Parathyroid adenoma (tissue), 2 donors: ENCODE results near the gene NIN.

Experiments
- H2AFZ ChIP-seq: fragments of 300-600 bp; sonication (generic); one replicate; pipeline ENCODE4 v1.7.0; 2017; ENCODE audit warnings: antibody characterized with exemption, mild to moderate bottlenecking
- H3K27ac ChIP-seq: fragments of 300-600 bp; sonication (generic); one replicate; pipeline ENCODE4 v1.7.0; 2017
- H3K27me3 ChIP-seq: fragments of 300-600 bp; sonication (generic); one replicate; pipeline ENCODE4 v1.7.0; 2017; ENCODE audit warnings: low read length; ENCODE audit not compliant: control insufficient read depth, insufficient read depth
- H3K36me3 ChIP-seq: fragments of 300-600 bp; sonication (generic); one replicate; pipeline ENCODE4 v1.7.0; 2017; ENCODE audit warnings: low read length; ENCODE audit not compliant: control insufficient read depth, insufficient read depth
- H3K4me1 ChIP-seq: fragments of 300-600 bp; sonication (generic); one replicate; pipeline ENCODE4 v1.7.0; 2017; ENCODE audit warnings: control low read depth
- H3K4me2 ChIP-seq: fragments of 300-600 bp; sonication (generic); one replicate; pipeline ENCODE4 v1.7.0; 2017; ENCODE audit warnings: low read length
- H3K4me3 ChIP-seq: fragments of 300-600 bp; sonication (generic); one replicate; pipeline ENCODE4 v1.7.0; 2017; ENCODE audit warnings: low read depth, low read length
- H3K79me2 ChIP-seq: fragments of 300-600 bp; sonication (generic); one replicate; pipeline ENCODE4 v1.7.0; 2017; ENCODE audit warnings: control low read depth
- H3K9ac ChIP-seq: fragments of 300-600 bp; sonication (generic); one replicate; pipeline ENCODE4 v1.7.0; 2017; ENCODE audit warnings: mild to moderate bottlenecking
- H3K9me3 ChIP-seq: fragments of 300-600 bp; sonication (generic); one replicate; pipeline ENCODE4 v1.7.0; 2017; ENCODE audit warnings: low read length; ENCODE audit not compliant: control insufficient read depth
- TF ChIP-seq, protein P1 (sequence below): fragments of 300-600 bp; sonication (generic); IDR thresholded peaks from one replicate; pipeline ENCODE4 v1.7.0; 2017; ENCODE audit warnings: antibody characterized with exemption, mild to moderate bottlenecking
- donor health status: primary hyperparathyroidism.

Gene NIN

DNA sequence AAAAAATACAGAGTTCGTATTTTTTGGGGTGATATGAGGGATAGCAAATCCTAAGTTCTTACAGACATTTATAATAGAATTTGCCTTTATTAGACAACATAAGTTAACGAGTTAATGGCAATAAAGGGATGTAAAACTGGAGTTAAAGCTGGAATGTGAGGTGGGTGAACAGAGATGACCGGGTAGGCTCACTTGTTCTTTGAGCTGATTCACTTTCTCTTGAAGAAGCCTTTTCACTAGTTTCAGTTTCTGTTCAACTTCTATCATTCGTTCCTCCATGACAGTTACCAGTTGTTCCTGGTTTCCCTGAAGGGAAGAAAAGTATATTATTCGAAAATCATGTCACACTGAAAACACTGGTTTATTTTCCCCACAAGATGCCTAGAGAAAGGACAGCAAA is 105.2 kb downstream of the NIN start:
- no peaks in the 10 kb centered on the region for H3K36me3 ChIP-seq
- no peaks in the 10 kb centered on the region for H3K27me3 ChIP-seq
- no peak overlapping the region for H3K27ac ChIP-seq
- no peak overlapping the region for H3K4me2 ChIP-seq
- no peak overlapping the region for H3K9ac ChIP-seq
- TF ChIP-seq, protein P1, sequence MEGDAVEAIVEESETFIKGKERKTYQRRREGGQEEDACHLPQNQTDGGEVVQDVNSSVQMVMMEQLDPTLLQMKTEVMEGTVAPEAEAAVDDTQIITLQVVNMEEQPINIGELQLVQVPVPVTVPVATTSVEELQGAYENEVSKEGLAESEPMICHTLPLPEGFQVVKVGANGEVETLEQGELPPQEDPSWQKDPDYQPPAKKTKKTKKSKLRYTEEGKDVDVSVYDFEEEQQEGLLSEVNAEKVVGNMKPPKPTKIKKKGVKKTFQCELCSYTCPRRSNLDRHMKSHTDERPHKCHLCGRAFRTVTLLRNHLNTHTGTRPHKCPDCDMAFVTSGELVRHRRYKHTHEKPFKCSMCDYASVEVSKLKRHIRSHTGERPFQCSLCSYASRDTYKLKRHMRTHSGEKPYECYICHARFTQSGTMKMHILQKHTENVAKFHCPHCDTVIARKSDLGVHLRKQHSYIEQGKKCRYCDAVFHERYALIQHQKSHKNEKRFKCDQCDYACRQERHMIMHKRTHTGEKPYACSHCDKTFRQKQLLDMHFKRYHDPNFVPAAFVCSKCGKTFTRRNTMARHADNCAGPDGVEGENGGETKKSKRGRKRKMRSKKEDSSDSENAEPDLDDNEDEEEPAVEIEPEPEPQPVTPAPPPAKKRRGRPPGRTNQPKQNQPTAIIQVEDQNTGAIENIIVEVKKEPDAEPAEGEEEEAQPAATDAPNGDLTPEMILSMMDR, result no peak
- no peak overlapping the region for H2AFZ ChIP-seq
- H3K4me3 ChIP-seq, result no peak overlapping the region
- no peaks in the 10 kb centered on the region for H3K4me1 ChIP-seq
- H3K9me3 ChIP-seq, result no peaks in the 10 kb centered on the region
- H3K79me2 ChIP-seq, result no peaks in the 10 kb centered on the region

GRCh38 chr14:50719911-50720759 is 110.8 kb downstream of the NIN start:
- Histone ChIP-seq H3K79me2 (no peaks in the 10 kb centered on the region), H3K4me3 (no peak overlapping the region), H3K9me3 (no peaks in the 10 kb centered on the region), H3K27me3 (no peaks in the 10 kb centered on the region), H3K4me1 (no peaks in the 10 kb centered on the region), H3K4me2 (no peak overlapping the region), H3K9ac (no peak overlapping the region), H3K27ac (no peak overlapping the region), H3K36me3 (no peaks in the 10 kb centered on the region), H2AFZ (no peak overlapping the region)
- TF ChIP-seq, protein P1, result no peak

DNA sequence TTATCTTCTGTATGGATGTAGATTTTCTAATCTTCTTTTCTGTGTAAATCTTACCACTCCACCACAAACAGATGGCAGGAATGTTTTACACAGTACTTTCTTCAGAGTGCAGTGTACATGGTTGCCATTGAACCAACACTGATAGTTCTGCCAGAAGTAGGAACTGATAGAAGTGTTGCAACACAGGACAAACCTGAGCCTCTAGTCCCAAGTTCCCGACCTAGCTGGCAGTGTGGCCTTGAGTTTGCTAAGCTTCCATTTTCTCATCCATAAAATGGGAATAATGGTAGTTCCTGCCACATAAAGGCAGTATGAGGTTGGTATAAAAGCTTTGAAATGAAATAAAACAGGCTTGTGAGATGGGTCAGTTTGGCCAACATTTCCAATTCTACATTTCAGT is 112.0 kb downstream of the NIN start:
- Histone ChIP-seq H3K9ac (no peak overlapping the region), H3K4me2 (no peak overlapping the region), H3K9me3 (no peaks in the 10 kb centered on the region), H2AFZ (no peak overlapping the region), H3K79me2 (no peaks in the 10 kb centered on the region), H3K36me3 (no peaks in the 10 kb centered on the region), H3K4me1 (no peaks in the 10 kb centered on the region), H3K27me3 (no peaks in the 10 kb centered on the region), H3K27ac (no peak overlapping the region), H3K4me3 (no peak overlapping the region)
- TF ChIP-seq, protein P1, result no peak

- Histone ChIP-seq H3K36me3 (no peaks in the 10 kb centered on the region), H3K4me3 (no peak overlapping the region), H3K79me2 (no peaks in the 10 kb centered on the region), H3K4me2 (no peak overlapping the region), H3K9ac (no peak overlapping the region), H3K27me3 (no peaks in the 10 kb centered on the region), H2AFZ (no peak overlapping the region), H3K27ac (no peak overlapping the region), H3K9me3 (no peaks in the 10 kb centered on the region), H3K4me1 (no peaks in the 10 kb centered on the region)
- TF ChIP-seq, protein P1, result no peak
Measured at GRCh38 chr14:50717811-50718210, 113.2 kb downstream of the NIN start.
